A673 (cell line): ENCODE measurements around the gene OR7A5.
"Not testable (repeated sequence)": the region's sequence is repeated elsewhere in the genome, so short reads cannot be mapped to it uniquely, and the experiment has no call there.

Experiments used
- EZH2 ChIP-seq: fragments of 200-600 bp; sonication (generic); IDR thresholded peaks from 2 replicates; pipeline ENCODE4 v1.6.1; 2017; ENCODE audit warnings: borderline replicate concordance, low read depth, mild to moderate bottlenecking, mixed read lengths, antibody characterized with exemption, low read length; ENCODE audit not compliant: poor library complexity, severe bottlenecking
- TF ChIP-seq, protein P1 (sequence below): fragments of 300-800, 200-600 bp; sonication (generic); conservative IDR thresholded peaks from 2 replicates; pipeline ENCODE4 v1.5.1; 2017; ENCODE audit warnings: low read depth, mild to moderate bottlenecking, antibody characterized with exemption, low read length, moderate library complexity, mixed read lengths

DNA sequence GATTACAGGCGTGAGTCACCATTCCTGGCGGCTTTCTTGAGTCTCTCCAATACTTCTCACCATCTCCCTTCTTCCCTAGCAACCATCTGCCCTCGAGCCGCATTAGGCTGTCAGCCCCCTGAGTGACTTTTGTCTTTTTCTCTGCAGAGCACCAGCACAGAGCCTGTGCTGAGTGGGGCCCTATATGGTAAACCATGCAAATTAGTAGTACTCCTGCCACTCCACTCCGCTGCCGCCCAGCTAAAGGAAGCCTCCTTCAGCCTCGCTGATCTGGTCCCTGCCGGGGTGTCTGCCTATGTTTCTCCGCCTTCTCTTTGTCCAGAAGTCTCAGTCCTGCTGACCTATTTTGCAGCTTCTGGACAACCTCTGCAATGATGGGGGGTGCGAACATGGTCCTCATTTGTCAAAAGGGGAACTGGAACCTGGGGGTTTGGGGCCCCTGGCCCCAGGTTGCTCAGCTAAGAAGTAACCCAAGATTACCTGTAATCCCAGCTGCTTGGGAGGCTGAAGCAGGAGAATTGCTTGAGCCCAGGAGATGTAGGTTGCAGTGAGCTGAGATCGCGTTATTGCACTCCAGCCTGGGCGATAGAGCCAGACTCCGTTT, 54.3 kb downstream of the OR7A5 start:
- TF ChIP-seq, protein P1, sequence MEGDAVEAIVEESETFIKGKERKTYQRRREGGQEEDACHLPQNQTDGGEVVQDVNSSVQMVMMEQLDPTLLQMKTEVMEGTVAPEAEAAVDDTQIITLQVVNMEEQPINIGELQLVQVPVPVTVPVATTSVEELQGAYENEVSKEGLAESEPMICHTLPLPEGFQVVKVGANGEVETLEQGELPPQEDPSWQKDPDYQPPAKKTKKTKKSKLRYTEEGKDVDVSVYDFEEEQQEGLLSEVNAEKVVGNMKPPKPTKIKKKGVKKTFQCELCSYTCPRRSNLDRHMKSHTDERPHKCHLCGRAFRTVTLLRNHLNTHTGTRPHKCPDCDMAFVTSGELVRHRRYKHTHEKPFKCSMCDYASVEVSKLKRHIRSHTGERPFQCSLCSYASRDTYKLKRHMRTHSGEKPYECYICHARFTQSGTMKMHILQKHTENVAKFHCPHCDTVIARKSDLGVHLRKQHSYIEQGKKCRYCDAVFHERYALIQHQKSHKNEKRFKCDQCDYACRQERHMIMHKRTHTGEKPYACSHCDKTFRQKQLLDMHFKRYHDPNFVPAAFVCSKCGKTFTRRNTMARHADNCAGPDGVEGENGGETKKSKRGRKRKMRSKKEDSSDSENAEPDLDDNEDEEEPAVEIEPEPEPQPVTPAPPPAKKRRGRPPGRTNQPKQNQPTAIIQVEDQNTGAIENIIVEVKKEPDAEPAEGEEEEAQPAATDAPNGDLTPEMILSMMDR: not testable (repeated sequence)
- not testable (repeated sequence) for TF ChIP-seq EZH2
